Hepatocyte (in vitro differentiated cells): Measurements from ENCODE around the gene DDX10. TPM values are rescaled to one million over a fixed set of nuclear protein-coding genes. Genes with fewer than 3 reads are reported as not detected.

ENCODE experiments used
- DNase-seq: peaks from one replicate; pipeline ENCODE4 v3.0.0-alpha.2; 2016; ENCODE audit warnings: low spot score
- H2AFZ ChIP-seq: fragments of 200-600 bp; sonication (generic); 2 replicates; pipeline ENCODE4 v1.6.0; 2016; ENCODE audit warnings: antibody characterized with exemption, mild to moderate bottlenecking
- H3K27ac ChIP-seq: fragments of 200-600 bp; sonication (generic); 2 replicates; pipeline ENCODE4 v1.5.1; 2016; ENCODE audit warnings: mild to moderate bottlenecking
- H3K27me3 ChIP-seq: fragments of 200-600 bp; sonication (generic); 2 replicates; pipeline ENCODE4 v1.6.1; 2016
- H3K36me3 ChIP-seq: fragments of 200-600 bp; sonication (generic); replicated peaks from 2 replicates; pipeline ENCODE4 v1.5.1; 2016; ENCODE audit warnings: low read depth; ENCODE audit not compliant: insufficient read depth
- H3K4me1 ChIP-seq: fragments of 200-600 bp; sonication (generic); 2 replicates; pipeline ENCODE4 v1.5.1; 2016; ENCODE audit warnings: mild to moderate bottlenecking, moderate library complexity; ENCODE audit not compliant: insufficient read depth
- H3K4me2 ChIP-seq: fragments of 200-600 bp; sonication (generic); 2 replicates; pipeline ENCODE4 v1.6.0; 2016
- H3K4me3 ChIP-seq: fragments of 200-600 bp; sonication (generic); 2 replicates; pipeline ENCODE4 v1.5.1; 2016; ENCODE audit warnings: mild to moderate bottlenecking
- H3K79me2 ChIP-seq: fragments of 200-600 bp; sonication (generic); 2 replicates; pipeline ENCODE4 v1.6.0; 2017; ENCODE audit warnings: mild to moderate bottlenecking
- H3K9me2 ChIP-seq: fragments of 200-600 bp; sonication (generic); replicated peaks from 2 replicates; pipeline ENCODE4 v1.6.0; 2017; ENCODE audit warnings: mild to moderate bottlenecking; ENCODE audit not compliant: insufficient read depth
- H3K9me3 ChIP-seq: fragments of 200-600 bp; sonication (generic); 2 replicates; pipeline ENCODE4 v1.5.1; 2016; ENCODE audit warnings: low read depth, mild to moderate bottlenecking
- H4K20me1 ChIP-seq: fragments of 200-600 bp; sonication (generic); 2 replicates; pipeline ENCODE4 v1.6.0; 2016; ENCODE audit warnings: mild to moderate bottlenecking; ENCODE audit not compliant: insufficient read depth, poor library complexity, severe bottlenecking
- CTCF ChIP-seq: fragments of 200-600 bp; sonication (generic); IDR thresholded peaks from 2 replicates; pipeline ENCODE4 v1.5.1; 2016; ENCODE audit warnings: antibody characterized with exemption, mild to moderate bottlenecking; ENCODE audit not compliant: poor library complexity
- EZH2 ChIP-seq: fragments of 200-600 bp; sonication (generic); IDR thresholded peaks from 2 replicates; pipeline ENCODE4 v1.6.1; 2016; ENCODE audit warnings: antibody characterized with exemption, mild to moderate bottlenecking, borderline replicate concordance
- EZH2phosphoT487 ChIP-seq: fragments of 200-600 bp; sonication (generic); IDR thresholded peaks from one replicate; pipeline ENCODE4 v1.6.1; 2018; ENCODE audit warnings: antibody characterized with exemption, mild to moderate bottlenecking, low read depth, moderate library complexity; ENCODE audit not compliant: unreplicated experiment, severe bottlenecking
- WGBS: methylation state at CpG from one replicate; pipeline ENCODE4 v1.1.6; 2016; ENCODE audit warnings: low lambda C conversion rate; ENCODE audit errors: missing lambda C conversion rate; 5-methylcytosine and 5-hydroxymethylcytosine counted together
- polyA plus RNA-seq: library from polyadenylated mRNA; unstranded; fragments of >200 nt; fragmentation: Nextera tagmentation; extraction: Ambion mirVana; gene quantifications from 2 replicates; pipeline ENCODE4 v1.2.1, GENCODE V29; 2016
- total RNA-seq: library from RNA; depleted of rRNA; stranded (reverse); fragments of >200 nt; gene quantifications from 2 replicates; pipeline ENCODE4 v1.2.3, GENCODE V29; 2014

Gene DDX10
- total and polyA plus RNA-seq, 2 experiments from 2014 or later: 9.6 to 13.9 TPM

DNA sequence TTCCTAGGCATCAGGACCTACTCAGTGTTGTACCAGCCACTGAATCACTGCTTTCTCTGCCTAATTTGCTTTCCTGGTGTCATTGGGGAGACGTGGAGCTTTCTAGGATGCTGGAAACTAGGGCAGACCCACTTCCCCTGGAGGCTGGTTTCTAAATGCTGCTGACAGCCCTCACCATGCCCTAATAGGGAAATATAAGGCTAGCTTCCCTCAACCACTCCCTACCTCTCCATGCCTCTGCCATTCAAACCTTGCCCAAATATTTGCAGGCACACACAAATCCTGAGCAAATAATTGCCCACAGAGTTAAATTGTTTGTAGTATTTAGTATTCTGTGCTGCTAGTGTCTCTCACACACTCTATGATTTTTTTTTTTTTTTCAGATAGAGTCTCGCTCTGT is 310.2 kb downstream of the DDX10 start:
- Histone ChIP-seq H3K4me1 (no peaks in the 10 kb centered on the region), H3K4me3 (no peak overlapping the region), H3K36me3 (no peaks in the 10 kb centered on the region), H3K4me2 (no peak overlapping the region), H3K9me2 (no peaks in the 10 kb centered on the region), H3K27me3 (no peaks in the 10 kb centered on the region), H2AFZ (no peak overlapping the region), H3K27ac (no peak overlapping the region), H3K9me3 (no peaks in the 10 kb centered on the region), H3K79me2 (no peaks in the 10 kb centered on the region), H4K20me1 (no peaks in the 10 kb centered on the region)
- TF ChIP-seq CTCF: no peak
- no peak for TF ChIP-seq EZH2phosphoT487
- no peak for TF ChIP-seq EZH2
- DNase-seq: no peak
- WGBS: 76% methylated on average over 2 of the region's 2 CpGs

- Histone ChIP-seq H3K9me3 (no peaks in the 10 kb centered on the region), H3K36me3 (no peaks in the 10 kb centered on the region), H3K4me2 (no peak overlapping the region), H3K4me3 (no peak overlapping the region), H3K79me2 (no peaks in the 10 kb centered on the region), H3K9me2 (no peaks in the 10 kb centered on the region), H3K27ac (no peak overlapping the region), H4K20me1 (no peaks in the 10 kb centered on the region), H3K27me3 (no peaks in the 10 kb centered on the region), H3K4me1 (no peaks in the 10 kb centered on the region), H2AFZ (no peak overlapping the region)
- TF ChIP-seq EZH2 (no peak), CTCF (no peak), EZH2phosphoT487 (no peak)
- 67% methylated on average over 6 of the region's 6 CpGs for WGBS
- no peak for DNase-seq
Observed at GRCh38 chr11:108975641-108976071, 310.8 kb downstream of the DDX10 start.

GRCh38 chr11:108983636-108984420 is 319.0 kb downstream of the DDX10 start:
- H3K4me1 ChIP-seq: no peaks in the 10 kb centered on the region
- H3K27me3 ChIP-seq: no peaks in the 10 kb centered on the region
- H3K9me3 ChIP-seq: no peaks in the 10 kb centered on the region
- H3K36me3 ChIP-seq: no peaks in the 10 kb centered on the region
- H2AFZ ChIP-seq: no peak overlapping the region
- no peaks in the 10 kb centered on the region for H3K79me2 ChIP-seq
- no peak overlapping the region for H3K4me3 ChIP-seq
- H3K9me2 ChIP-seq: no peaks in the 10 kb centered on the region
- 80% methylated on average over 6 of the region's 6 CpGs for WGBS
- H3K27ac ChIP-seq: no peak overlapping the region
- H4K20me1 ChIP-seq: no peaks in the 10 kb centered on the region
- no peak overlapping the region for H3K4me2 ChIP-seq
- no peak for DNase-seq
- no peak for TF ChIP-seq EZH2
- no peak for TF ChIP-seq EZH2phosphoT487
- TF ChIP-seq CTCF: no peak
